CD14-positive monocyte (primary cell): Measurements from ENCODE around the gene ACBD5. TPM values are rescaled to one million over a fixed set of nuclear protein-coding genes. Genes with fewer than 3 reads are reported as not detected.

Source experiments
- DNase-seq, 3 donors: peaks; one replicate each; pipeline ENCODE4 v3.0.0-alpha.2; 2011 to 2022
- H2AFZ ChIP-seq: 2 replicates; pipeline ENCODE4 v1.6.0; 2012; ENCODE audit warnings: mild to moderate bottlenecking, low read depth, low read length, inconsistent platforms; ENCODE audit not compliant: insufficient read depth, poor library complexity, severe bottlenecking
- H3K27ac ChIP-seq, 2 donors: 1 replicate in 1 of 2; 2 replicates in 1 of 2; pipeline ENCODE4 v1.5.1; 2012 to 2013; ENCODE audit warnings: low read length in 2 of 2, control low read depth in 1 of 2, inconsistent platforms in 1 of 2, low read depth in 1 of 2, mild to moderate bottlenecking in 1 of 2
- H3K27me3 ChIP-seq, 2 donors: one replicate each; pipeline versions ENCODE4 v1.6.0 to v1.6.1; 2011 to 2013; ENCODE audit warnings: low read length in 2 of 2; ENCODE audit not compliant: control insufficient read depth in 2 of 2, insufficient read depth in 2 of 2
- H3K36me3 ChIP-seq, 2 donors: replicated peaks in 1 of 2; 1 replicate in 1 of 2; 2 replicates in 1 of 2; pipeline versions ENCODE4 v1.5.1 to v1.6.1; 2012 to 2013; ENCODE audit warnings: low read length in 2 of 2, control low read depth in 1 of 2, inconsistent platforms in 1 of 2, mild to moderate bottlenecking in 1 of 2; ENCODE audit not compliant: insufficient read depth in 2 of 2, control insufficient read depth in 1 of 2
- H3K4me1 ChIP-seq, 2 donors: 1 replicate in 1 of 2; 2 replicates in 1 of 2; pipeline versions ENCODE4 v1.5.1 to v1.6.1; 2012 to 2013; ENCODE audit warnings: low read length in 2 of 2, control low read depth in 1 of 2, inconsistent platforms in 1 of 2, mild to moderate bottlenecking in 1 of 2, moderate library complexity in 1 of 2; ENCODE audit not compliant: insufficient read depth in 2 of 2, control insufficient read depth in 1 of 2
- H3K4me2 ChIP-seq: replicated peaks from 2 replicates; pipeline ENCODE3; 2012; ENCODE audit warnings: low read length, moderate library complexity, mild to moderate bottlenecking; ENCODE audit not compliant: poor library complexity, severe bottlenecking; ENCODE audit errors: extremely low read depth
- H3K4me3 ChIP-seq, 3 experiments: fragments of 200-600 bp in 1 of 3; sonication (generic) in 1 of 3; replicated peaks in 1 of 3; 1 replicate in 2 of 3; 2 replicates in 1 of 3; pipeline ENCODE4 v1.5.1; 2011 to 2013; ENCODE audit warnings: low read length in 3 of 3, mild to moderate bottlenecking in 3 of 3, control low read depth in 2 of 3, low read depth in 2 of 3, inconsistent platforms in 1 of 3, moderate library complexity in 1 of 3
- H3K79me2 ChIP-seq: 2 replicates; pipeline ENCODE4 v1.6.0; 2012; ENCODE audit warnings: mild to moderate bottlenecking, control low read depth, inconsistent platforms, low read length, moderate library complexity; ENCODE audit not compliant: insufficient read depth
- H3K9ac ChIP-seq: 2 replicates; pipeline ENCODE4 v1.6.0; 2017; ENCODE audit warnings: low read length, mild to moderate bottlenecking; ENCODE audit not compliant: insufficient read depth, poor library complexity, severe bottlenecking
- H3K9me3 ChIP-seq, 2 donors: replicated peaks in 1 of 2; 1 replicate in 1 of 2; 2 replicates in 1 of 2; pipeline versions ENCODE4 v1.5.1 to v1.6.1; 2012 to 2013; ENCODE audit warnings: low read length in 2 of 2, control low read depth in 1 of 2; ENCODE audit not compliant: control insufficient read depth in 1 of 2, insufficient read depth in 1 of 2
- H4K20me1 ChIP-seq: 2 replicates; pipeline ENCODE4 v1.6.0; 2012; ENCODE audit warnings: mild to moderate bottlenecking, low read length, control low read depth, moderate library complexity; ENCODE audit not compliant: insufficient read depth
- H3K27ac Mint-ChIP-seq, 7 donors: one replicate each; pipeline ENCODE4 v1.8.0; 2020; ENCODE audit warnings: mild to moderate bottlenecking in 7 of 7, mixed read lengths in 7 of 7, moderate library complexity in 6 of 7, inconsistent platforms in 2 of 7
- H3K27me3 Mint-ChIP-seq, 3 donors: one replicate each; pipeline ENCODE4 v1.8.0; 2021 to 2022; ENCODE audit warnings: low read depth in 3 of 3, mild to moderate bottlenecking in 3 of 3, mixed read lengths in 3 of 3, moderate library complexity in 3 of 3, inconsistent platforms in 1 of 3
- H3K36me3 Mint-ChIP-seq, 2 donors: one replicate each; pipeline ENCODE4 v1.8.0; 2020; ENCODE audit warnings: mixed read lengths in 2 of 2, inconsistent platforms in 1 of 2, mild to moderate bottlenecking in 1 of 2
- H3K4me1 Mint-ChIP-seq: one replicate; pipeline ENCODE4 v1.8.0; 2020; ENCODE audit warnings: mild to moderate bottlenecking, mixed read lengths
- H3K4me3 Mint-ChIP-seq, 2 donors: one replicate each; pipeline ENCODE4 v1.8.0; 2020; ENCODE audit warnings: mild to moderate bottlenecking in 2 of 2, mixed read lengths in 2 of 2, moderate library complexity in 1 of 2
- H3K9me3 Mint-ChIP-seq, 7 donors: one replicate each; pipeline ENCODE4 v1.8.0; 2020 to 2022; ENCODE audit warnings: mixed read lengths in 7 of 7, mild to moderate bottlenecking in 6 of 7, moderate library complexity in 6 of 7, inconsistent platforms in 2 of 7
- CTCF ChIP-seq: fragments of 200-600 bp; IDR thresholded peaks from one replicate; pipeline ENCODE4 v1.8.0; 2022; ENCODE audit warnings: antibody characterized with exemption, mild to moderate bottlenecking
- WGBS: methylation state at CpG from one replicate; pipeline ENCODE4 v1.1.5; 2013; ENCODE audit warnings: missing lambda C conversion rate; ENCODE audit not compliant: insufficient coverage; 5-methylcytosine and 5-hydroxymethylcytosine counted together
- intact Hi-C, 2 donors: fragments of 100-400 bp; cut with micrococcal nuclease; formaldehyde crosslinking; loops; one replicate each; pipeline versions ENCODE4 v1.15.0 to v1.15.1; 2023
- polyA plus RNA-seq, 3 donors: library from polyadenylated mRNA; depleted of rRNA in 1 of 3; unstranded in 2 of 3; stranded (reverse) in 1 of 3; fragments of 300-500 nt in 2 of 3; fragments of >200 nt in 1 of 3; fragmentation: Illumina TruSeq in 2 of 3; gene quantifications; 1 replicate in 2 of 3; 2 replicates in 1 of 3; pipeline ENCODE4 v1.2.3, GENCODE V29; 2012 to 2021

Gene ACBD5
- polyA plus RNA-seq, 3 donors, result 13.6 to 17.5 (median 15.5) TPM

- Histone ChIP-seq H3K36me3 (no peaks in the 10 kb centered on the region), H3K9me3 (peaks cover 8 to 23% of the 10 kb centered on the region in 2 donors), H3K4me3 (no peak overlapping the region), H3K79me2 (no peaks in the 10 kb centered on the region), H3K4me2 (no peak overlapping the region), H2AFZ (no peak overlapping the region), H3K4me1 (peaks cover 22% of the 10 kb centered on the region in 2 donors), H3K27ac (no peak overlapping the region), H3K27me3 (peaks cover 41 to 48% of the 10 kb centered on the region in 2 donors), H4K20me1 (no peaks in the 10 kb centered on the region), H3K9ac (no peak overlapping the region)
- peaks cover 16 to 19% of the 10 kb centered on the region in 2 donors for H3K36me3 Mint-ChIP-seq
- intact Hi-C loops, result loop anchor here in 1 of 2 donors (10.0 kb wide), 1 partner anchor 108 kb away; no protein-coding TSS in a partner anchor
- H3K27ac Mint-ChIP-seq, result no peak overlapping the region
- no peak for TF ChIP-seq CTCF
- H3K4me3 Mint-ChIP-seq, result peak overlapping the region in 1 of 2 donors; percentile 95
- H3K9me3 Mint-ChIP-seq, result peaks cover 4 to 29% (median 20%) of the 10 kb centered on the region in 7 donors
- H3K4me1 Mint-ChIP-seq, result peaks cover 27% of the 10 kb centered on the region
- no peak for DNase-seq
- H3K27me3 Mint-ChIP-seq, result peaks cover 44 to 58% (median 45%) of the 10 kb centered on the region in 3 donors
- 97% methylated on average over 27 of the region's 58 CpGs for WGBS
These were observed 15.9 kb upstream of the ACBD5 start for GRCh38 chr10:27256299-27257189.

- Mint-ChIP-seq H3K36me3 (peaks cover 10 to 12% of the 10 kb centered on the region in 2 donors), H3K4me1 (peaks cover 18% of the 10 kb centered on the region), H3K4me3 (no peak overlapping the region), H3K27me3 (peaks cover 25 to 30% (median 30%) of the 10 kb centered on the region in 3 donors), H3K9me3 (peaks cover 4 to 19% (median 16%) of the 10 kb centered on the region in 7 donors), H3K27ac (no peak overlapping the region)
- Histone ChIP-seq H3K9me3 (peaks cover 8 to 13% of the 10 kb centered on the region in 2 donors), H3K36me3 (no peaks in the 10 kb centered on the region), H3K4me2 (no peak overlapping the region), H3K4me3 (no peak overlapping the region), H2AFZ (no peak overlapping the region), H3K4me1 (peaks cover 12 to 13% of the 10 kb centered on the region in 2 donors), H3K9ac (no peak overlapping the region), H4K20me1 (no peaks in the 10 kb centered on the region), H3K27ac (no peak overlapping the region), H3K79me2 (no peaks in the 10 kb centered on the region), H3K27me3 (peaks cover 13 to 19% of the 10 kb centered on the region in 2 donors)
- intact Hi-C loops, result loop anchor here in 1 of 2 donors (10.0 kb wide), 1 partner anchor 111 kb away; no protein-coding TSS in a partner anchor
- no peak for TF ChIP-seq CTCF
- 100% methylated on average over 5 of the region's 5 CpGs for WGBS
- DNase-seq, result no peak
These were observed 13.0 kb upstream of the ACBD5 start for GRCh38 chr10:27253576-27253975.
